ENCODE measurements around the gene MRPS22.

Gene MRPS22

DNA sequence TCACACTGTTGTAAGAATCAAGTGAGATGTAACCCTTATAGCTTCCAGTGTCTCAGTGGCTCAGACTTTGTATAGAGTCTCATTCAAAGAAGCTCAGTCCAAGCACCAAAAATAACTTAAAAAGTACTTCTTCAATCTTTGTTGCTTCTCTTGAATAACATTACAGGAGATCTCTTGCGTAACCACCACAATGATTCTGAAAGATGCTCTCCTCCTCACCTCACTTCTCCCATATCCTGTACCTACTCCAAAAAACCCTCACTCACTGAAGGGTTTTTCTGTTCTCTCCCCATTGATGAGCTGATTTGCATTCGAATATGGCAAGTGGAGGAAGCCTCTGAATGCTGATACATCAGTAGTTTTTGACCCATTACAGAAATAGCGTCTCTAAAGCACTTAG, 39.4 kb upstream of the MRPS22 start:
- Histone ChIP-seq H3K9ac (ENCODE audit: low read length) (no peak overlapping the region), H3K4me1 (ENCODE audit: control insufficient read depth, insufficient read depth, low read length) (no peaks in the 10 kb centered on the region), H3K27me3 (ENCODE audit: control insufficient read depth, insufficient read depth, low read length) (no peaks in the 10 kb centered on the region), H3K4me3 (ENCODE audit: low read length) (no peak overlapping the region), H3K36me3 (ENCODE audit: control insufficient read depth, insufficient read depth, low read length) (no peaks in the 10 kb centered on the region), H3K27ac (ENCODE audit: low read depth, low read length) (no peak overlapping the region)

DNA sequence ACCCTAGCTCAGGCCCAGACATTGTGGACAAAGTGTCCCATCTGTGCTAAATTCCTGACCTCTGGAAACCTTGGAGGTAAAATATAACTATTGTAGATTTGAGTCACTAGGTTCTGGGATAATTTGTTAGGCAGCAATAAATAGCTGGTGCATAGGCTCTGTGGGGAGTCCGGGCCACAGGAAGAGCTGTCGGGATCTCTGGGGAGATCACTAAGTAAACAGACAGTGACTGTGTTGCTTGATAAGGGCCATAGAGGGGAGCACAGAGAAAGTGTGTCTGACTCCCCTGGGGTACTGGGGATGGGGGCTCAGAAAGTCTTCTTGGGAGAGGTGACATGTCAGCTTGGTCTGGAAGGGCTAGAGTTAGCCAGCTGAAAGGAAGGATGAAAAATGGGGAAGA, 37.7 kb upstream of the MRPS22 start:
- H3K27me3 ChIP-seq (ENCODE audit: control insufficient read depth, insufficient read depth, low read length), result no peaks in the 10 kb centered on the region
- no peak overlapping the region for H3K9ac ChIP-seq (ENCODE audit: low read length)
- no peaks in the 10 kb centered on the region for H3K36me3 ChIP-seq (ENCODE audit: control insufficient read depth, insufficient read depth, low read length)
- no peaks in the 10 kb centered on the region for H3K4me1 ChIP-seq (ENCODE audit: control insufficient read depth, insufficient read depth, low read length)
- no peak overlapping the region for H3K4me3 ChIP-seq (ENCODE audit: low read length)
- no peak overlapping the region for H3K27ac ChIP-seq (ENCODE audit: low read depth, low read length)

DNA sequence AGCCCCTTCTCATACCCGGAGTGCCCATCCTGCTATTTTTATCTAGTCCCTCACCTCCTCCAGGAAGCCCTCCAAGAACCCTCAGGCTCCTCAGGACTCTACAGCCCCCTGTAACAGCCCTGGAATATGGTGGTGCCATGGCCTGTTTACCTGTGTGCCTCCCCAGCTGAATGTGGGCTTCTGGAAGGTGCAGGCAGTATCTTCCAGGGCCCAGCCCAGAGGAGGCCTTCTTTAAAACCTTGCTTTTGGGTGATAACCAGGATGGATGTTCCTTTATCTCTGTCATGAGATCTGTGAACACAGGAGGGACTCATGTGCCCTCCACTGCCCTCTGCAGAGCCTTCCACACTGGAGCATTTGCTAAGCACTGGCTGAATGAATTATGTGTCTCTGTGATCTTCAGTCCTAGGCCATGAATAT, 36.7 kb upstream of the MRPS22 start:
- Histone ChIP-seq H3K4me1 (ENCODE audit: control insufficient read depth, insufficient read depth, low read length) (no peaks in the 10 kb centered on the region), H3K36me3 (ENCODE audit: control insufficient read depth, insufficient read depth, low read length) (no peaks in the 10 kb centered on the region), H3K27ac (ENCODE audit: low read depth, low read length) (no peak overlapping the region), H3K4me3 (ENCODE audit: low read length) (no peak overlapping the region), H3K27me3 (ENCODE audit: control insufficient read depth, insufficient read depth, low read length) (no peaks in the 10 kb centered on the region), H3K9ac (ENCODE audit: low read length) (no peak overlapping the region)

DNA sequence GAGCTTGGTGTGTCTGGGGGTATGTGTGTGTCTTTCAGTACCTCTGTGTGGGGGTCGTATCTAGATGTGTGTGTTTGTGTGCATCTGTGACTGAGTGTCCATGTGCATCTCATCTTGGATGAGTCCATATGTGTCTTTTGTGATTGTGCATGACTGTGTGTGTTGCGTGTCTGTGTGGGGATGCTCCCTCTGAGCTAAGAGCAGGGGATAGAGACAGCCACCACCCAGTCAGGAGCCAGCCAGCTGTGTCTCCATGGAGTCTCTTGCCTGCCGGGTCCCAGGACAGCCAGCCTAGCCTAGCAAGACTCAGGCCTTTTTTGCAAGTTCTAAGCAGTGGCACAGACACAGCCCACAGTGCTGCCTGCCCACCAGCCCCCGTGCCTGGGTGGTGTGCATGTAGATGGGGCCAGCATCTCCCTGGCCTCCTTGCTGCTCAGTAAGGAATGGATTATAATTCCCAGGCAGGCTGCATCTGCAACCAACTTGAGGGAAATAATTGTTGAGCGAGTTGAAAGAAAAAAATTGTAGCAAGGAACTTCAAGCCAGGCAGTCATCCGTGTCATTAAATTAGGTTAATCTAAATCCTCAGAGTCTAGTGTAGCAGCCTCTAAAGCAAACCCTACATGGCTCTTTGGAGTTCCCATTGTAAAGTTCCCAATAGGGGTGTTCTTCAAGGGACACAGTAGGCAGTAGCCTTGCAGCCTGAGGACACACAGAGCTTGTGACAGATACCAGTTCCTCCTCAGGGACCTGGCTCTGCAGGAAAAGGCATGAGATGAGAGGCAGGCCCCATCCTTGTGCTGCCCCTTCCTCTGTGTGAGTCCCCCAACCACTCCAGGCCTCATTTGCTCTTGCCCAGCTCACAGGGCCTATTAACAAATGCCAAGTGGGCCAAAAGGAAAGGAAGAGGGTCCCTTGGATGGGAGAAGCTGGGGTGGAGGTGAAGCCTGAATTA, 35.9 kb upstream of the MRPS22 start:
- no peaks in the 10 kb centered on the region for H3K4me1 ChIP-seq (ENCODE audit: control insufficient read depth, insufficient read depth, low read length)
- H3K9ac ChIP-seq (ENCODE audit: low read length), result no peak overlapping the region
- no peak overlapping the region for H3K4me3 ChIP-seq (ENCODE audit: low read length)
- H3K27ac ChIP-seq (ENCODE audit: low read depth, low read length), result no peak overlapping the region
- H3K27me3 ChIP-seq (ENCODE audit: control insufficient read depth, insufficient read depth, low read length), result no peaks in the 10 kb centered on the region
- no peaks in the 10 kb centered on the region for H3K36me3 ChIP-seq (ENCODE audit: control insufficient read depth, insufficient read depth, low read length)

DNA sequence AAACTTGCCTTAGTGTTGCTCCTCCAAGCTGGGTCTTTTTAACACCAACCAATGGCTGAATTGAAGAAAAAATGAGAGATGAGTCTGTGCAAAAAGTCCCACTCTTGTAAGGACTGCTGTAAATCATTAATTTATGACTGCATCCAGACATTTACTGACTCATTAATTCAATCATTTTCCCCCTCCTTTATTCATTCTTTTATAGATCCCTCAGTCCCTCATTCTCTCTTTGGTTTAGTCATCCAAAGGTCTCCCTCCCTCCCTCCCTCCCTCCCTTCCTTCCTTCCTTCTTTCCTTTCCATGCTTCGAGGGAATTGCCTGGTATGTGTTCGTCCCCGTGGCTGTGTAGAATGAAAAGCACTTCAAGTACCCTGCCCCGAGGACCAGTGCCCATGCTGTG, 35.3 kb upstream of the MRPS22 start:
- no peak overlapping the region for H3K9ac ChIP-seq (ENCODE audit: low read length)
- no peaks in the 10 kb centered on the region for H3K27me3 ChIP-seq (ENCODE audit: control insufficient read depth, insufficient read depth, low read length)
- H3K4me3 ChIP-seq (ENCODE audit: low read length), result no peak overlapping the region
- no peak overlapping the region for H3K27ac ChIP-seq (ENCODE audit: low read depth, low read length)
- H3K4me1 ChIP-seq (ENCODE audit: control insufficient read depth, insufficient read depth, low read length), result no peaks in the 10 kb centered on the region
- no peaks in the 10 kb centered on the region for H3K36me3 ChIP-seq (ENCODE audit: control insufficient read depth, insufficient read depth, low read length)

DNA sequence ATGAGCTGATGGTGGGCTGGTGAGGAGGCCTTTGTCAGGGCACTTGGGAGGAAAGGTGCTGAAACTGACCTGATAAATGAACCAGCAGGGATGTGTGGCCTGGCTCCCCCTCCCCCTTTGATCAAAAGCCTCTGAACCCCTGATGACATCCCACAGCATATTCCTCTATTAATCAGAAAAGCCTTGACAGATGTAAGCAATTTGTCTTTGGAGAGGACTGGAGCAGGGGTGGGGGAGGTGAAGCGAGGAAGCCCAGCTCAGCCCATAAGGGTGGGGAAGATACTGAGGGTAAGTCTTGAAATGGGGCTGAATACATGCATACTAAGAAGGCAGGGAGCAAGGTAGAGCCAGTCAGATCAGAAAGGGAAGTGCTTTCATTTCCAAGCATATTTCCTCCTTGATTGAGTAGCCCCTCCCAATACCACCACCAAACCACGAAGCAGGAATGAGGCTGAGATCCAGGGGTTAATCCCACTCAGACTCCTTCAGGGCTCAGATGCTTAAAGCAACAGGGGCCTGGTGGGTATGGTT, 34.7 kb upstream of the MRPS22 start:
- H3K4me1 ChIP-seq (ENCODE audit: control insufficient read depth, insufficient read depth, low read length), result no peaks in the 10 kb centered on the region
- H3K9ac ChIP-seq (ENCODE audit: low read length), result no peak overlapping the region
- H3K27me3 ChIP-seq (ENCODE audit: control insufficient read depth, insufficient read depth, low read length), result no peaks in the 10 kb centered on the region
- no peak overlapping the region for H3K27ac ChIP-seq (ENCODE audit: low read depth, low read length)
- no peak overlapping the region for H3K4me3 ChIP-seq (ENCODE audit: low read length)
- H3K36me3 ChIP-seq (ENCODE audit: control insufficient read depth, insufficient read depth, low read length), result no peaks in the 10 kb centered on the region

DNA sequence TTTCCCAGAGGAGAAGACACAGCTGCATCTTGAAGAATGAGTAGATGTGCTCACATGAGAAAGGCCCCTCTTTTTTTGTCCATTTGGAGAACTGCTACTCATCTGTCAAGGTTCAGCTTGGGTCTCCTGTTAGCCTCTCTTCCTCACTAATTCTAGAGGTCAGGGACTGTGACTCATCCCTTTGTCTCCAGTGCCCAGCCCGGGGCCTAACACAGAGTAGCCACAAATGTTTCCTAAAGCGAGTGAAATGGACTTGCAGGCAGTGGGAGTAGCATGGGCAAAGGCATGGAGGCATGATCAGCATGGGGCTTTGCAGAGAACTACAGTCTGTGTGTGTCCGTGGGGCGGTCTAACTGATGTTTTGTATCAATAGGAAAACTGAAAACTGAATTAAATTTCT, 33.9 kb upstream of the MRPS22 start:
- H3K4me1 ChIP-seq (ENCODE audit: control insufficient read depth, insufficient read depth, low read length), result no peaks in the 10 kb centered on the region
- H3K36me3 ChIP-seq (ENCODE audit: control insufficient read depth, insufficient read depth, low read length), result no peaks in the 10 kb centered on the region
- no peak overlapping the region for H3K4me3 ChIP-seq (ENCODE audit: low read length)
- H3K27me3 ChIP-seq (ENCODE audit: control insufficient read depth, insufficient read depth, low read length), result no peaks in the 10 kb centered on the region
- H3K9ac ChIP-seq (ENCODE audit: low read length), result no peak overlapping the region
- H3K27ac ChIP-seq (ENCODE audit: low read depth, low read length), result no peak overlapping the region

DNA sequence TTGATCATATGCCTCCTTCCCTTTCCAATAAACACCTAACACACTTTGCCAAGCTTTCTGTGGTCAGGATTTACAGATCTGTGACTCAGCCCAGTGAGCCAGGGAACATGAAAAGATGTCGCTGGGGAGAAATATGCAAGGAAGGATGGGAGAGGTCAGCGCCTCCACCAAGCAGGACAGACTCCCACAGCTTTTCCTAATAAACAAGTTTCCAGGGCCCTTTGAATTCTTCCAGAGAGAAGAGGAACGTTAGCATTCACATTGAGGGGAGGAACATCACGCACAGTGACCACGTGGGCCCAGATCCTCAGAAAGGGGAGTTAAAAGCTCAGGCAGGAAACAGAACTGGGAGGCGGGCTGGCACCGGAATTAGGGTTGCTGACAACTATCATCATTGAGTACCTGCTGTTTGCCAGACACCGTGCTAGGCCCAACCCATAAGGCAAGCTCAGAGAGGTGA, 33.3 kb upstream of the MRPS22 start:
- H3K36me3 ChIP-seq (ENCODE audit: control insufficient read depth, insufficient read depth, low read length), result no peaks in the 10 kb centered on the region
- H3K27ac ChIP-seq (ENCODE audit: low read depth, low read length), result no peak overlapping the region
- H3K4me1 ChIP-seq (ENCODE audit: control insufficient read depth, insufficient read depth, low read length), result no peaks in the 10 kb centered on the region
- H3K9ac ChIP-seq (ENCODE audit: low read length), result no peak overlapping the region
- H3K27me3 ChIP-seq (ENCODE audit: control insufficient read depth, insufficient read depth, low read length), result no peaks in the 10 kb centered on the region
- H3K4me3 ChIP-seq (ENCODE audit: low read length), result no peak overlapping the region

DNA sequence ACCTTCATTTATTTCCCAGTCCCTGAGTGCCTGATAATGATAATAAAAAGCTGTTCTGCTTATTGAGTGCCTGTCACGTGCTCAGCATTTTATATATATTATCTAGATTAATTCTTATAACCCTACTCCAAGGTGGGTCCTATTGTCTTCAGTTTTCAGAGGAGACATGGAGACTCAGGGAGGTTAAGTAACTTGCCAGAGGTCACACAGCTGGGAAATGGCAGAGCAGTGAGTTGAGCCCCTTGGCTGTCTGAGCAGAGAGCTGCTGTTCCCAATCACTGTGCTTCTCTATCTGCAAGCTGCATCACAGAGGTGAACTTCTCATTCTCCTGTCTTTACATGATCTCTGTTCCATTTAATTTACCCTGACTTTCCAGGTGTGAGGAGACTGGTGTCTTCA, 32.3 kb upstream of the MRPS22 start:
- H3K4me1 ChIP-seq (ENCODE audit: control insufficient read depth, insufficient read depth, low read length), result no peaks in the 10 kb centered on the region
- H3K9ac ChIP-seq (ENCODE audit: low read length), result no peak overlapping the region
- no peak overlapping the region for H3K4me3 ChIP-seq (ENCODE audit: low read length)
- H3K36me3 ChIP-seq (ENCODE audit: control insufficient read depth, insufficient read depth, low read length), result no peaks in the 10 kb centered on the region
- H3K27me3 ChIP-seq (ENCODE audit: control insufficient read depth, insufficient read depth, low read length), result no peaks in the 10 kb centered on the region
- H3K27ac ChIP-seq (ENCODE audit: low read depth, low read length), result no peak overlapping the region

DNA sequence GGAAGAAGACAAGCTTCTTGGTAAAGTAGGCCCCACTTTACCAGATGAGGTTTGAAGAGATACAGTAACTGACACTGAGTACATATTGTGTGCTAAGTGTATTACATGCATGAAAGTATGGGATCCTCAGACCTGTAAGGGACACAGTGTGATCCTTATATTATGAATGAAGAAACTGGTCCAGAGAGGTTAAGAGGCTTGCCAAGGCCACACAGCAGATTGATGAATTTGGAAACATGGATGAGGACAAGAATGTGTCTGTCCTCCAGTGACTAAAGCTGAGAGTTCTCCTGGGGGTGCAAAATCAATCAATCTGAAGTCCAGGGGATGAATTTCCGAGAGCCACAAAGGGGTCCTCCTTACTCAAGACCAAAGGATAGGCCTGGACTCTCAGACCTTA, 31.4 kb upstream of the MRPS22 start:
- Histone ChIP-seq H3K36me3 (ENCODE audit: control insufficient read depth, insufficient read depth, low read length) (no peaks in the 10 kb centered on the region), H3K9ac (ENCODE audit: low read length) (no peak overlapping the region), H3K27ac (ENCODE audit: low read depth, low read length) (no peak overlapping the region), H3K4me1 (ENCODE audit: control insufficient read depth, insufficient read depth, low read length) (no peaks in the 10 kb centered on the region), H3K27me3 (ENCODE audit: control insufficient read depth, insufficient read depth, low read length) (no peaks in the 10 kb centered on the region), H3K4me3 (ENCODE audit: low read length) (no peak overlapping the region)

DNA sequence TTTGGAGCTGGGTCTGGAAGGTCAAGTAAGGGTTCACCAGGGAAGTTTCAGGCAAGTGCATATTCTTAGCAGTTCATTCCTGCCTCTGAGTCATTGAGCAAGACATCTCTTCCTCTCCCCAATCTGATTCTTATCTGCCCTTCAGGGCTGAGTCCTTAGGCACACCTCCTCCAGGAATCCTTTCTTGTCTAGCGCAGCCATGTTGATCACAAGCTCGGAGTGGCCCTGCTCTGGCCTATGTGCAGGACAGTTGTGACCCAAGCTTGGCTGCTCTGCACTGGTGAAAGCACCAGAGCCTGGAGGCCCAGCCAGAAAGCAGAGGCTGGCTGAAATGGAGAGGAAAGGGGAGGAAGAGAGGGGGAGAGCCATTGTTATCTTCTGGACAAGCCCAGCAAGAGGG, 30.9 kb upstream of the MRPS22 start:
- no peaks in the 10 kb centered on the region for H3K36me3 ChIP-seq (ENCODE audit: control insufficient read depth, insufficient read depth, low read length)
- H3K9ac ChIP-seq (ENCODE audit: low read length), result no peak overlapping the region
- H3K4me3 ChIP-seq (ENCODE audit: low read length), result no peak overlapping the region
- H3K27me3 ChIP-seq (ENCODE audit: control insufficient read depth, insufficient read depth, low read length), result no peaks in the 10 kb centered on the region
- H3K4me1 ChIP-seq (ENCODE audit: control insufficient read depth, insufficient read depth, low read length), result no peaks in the 10 kb centered on the region
- no peak overlapping the region for H3K27ac ChIP-seq (ENCODE audit: low read depth, low read length)

DNA sequence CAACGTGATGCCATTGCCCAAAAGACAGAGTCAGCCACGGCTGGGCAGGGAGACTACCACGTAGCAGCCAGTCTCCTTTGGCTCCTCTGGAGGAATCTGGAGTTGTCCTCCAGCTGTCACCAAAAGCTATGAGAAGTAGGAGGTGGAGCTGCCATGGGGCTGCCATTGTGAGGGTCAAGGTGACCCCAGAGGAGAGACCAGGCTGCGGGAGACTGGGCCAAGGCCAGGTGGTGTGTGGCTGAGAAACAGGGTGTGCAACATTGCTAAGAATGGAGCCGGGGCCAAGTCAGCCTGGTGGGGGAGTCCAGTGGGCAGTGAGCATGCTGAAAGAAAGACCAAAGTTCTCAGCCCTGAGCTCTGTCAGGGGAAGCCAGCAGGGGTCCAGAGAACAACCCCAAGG, 29.9 kb upstream of the MRPS22 start:
- no peaks in the 10 kb centered on the region for H3K4me1 ChIP-seq (ENCODE audit: control insufficient read depth, insufficient read depth, low read length)
- H3K27me3 ChIP-seq (ENCODE audit: control insufficient read depth, insufficient read depth, low read length), result no peaks in the 10 kb centered on the region
- H3K4me3 ChIP-seq (ENCODE audit: low read length), result no peak overlapping the region
- H3K27ac ChIP-seq (ENCODE audit: low read depth, low read length), result no peak overlapping the region
- H3K36me3 ChIP-seq (ENCODE audit: control insufficient read depth, insufficient read depth, low read length), result no peaks in the 10 kb centered on the region
- H3K9ac ChIP-seq (ENCODE audit: low read length), result no peak overlapping the region

DNA sequence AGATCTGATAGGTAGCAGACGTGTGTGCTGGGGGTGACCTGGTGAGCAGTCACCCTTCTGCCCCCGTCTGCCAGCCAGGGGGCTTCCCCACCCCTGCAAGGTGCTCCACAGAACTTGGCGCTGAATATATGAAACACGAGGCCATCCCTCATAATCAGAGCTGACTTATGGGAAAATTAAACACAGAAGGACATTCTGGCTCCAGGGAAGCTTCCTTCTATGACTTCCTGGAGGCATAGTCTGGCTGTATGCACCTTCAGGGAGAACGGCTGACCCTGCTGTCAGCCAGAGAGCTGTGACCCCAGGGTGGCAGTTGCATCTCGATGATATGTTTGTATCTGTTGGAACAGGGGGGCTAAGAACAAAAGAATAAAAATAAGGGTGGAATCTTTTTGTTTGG, 26.6 kb upstream of the MRPS22 start:
- Histone ChIP-seq H3K4me1 (ENCODE audit: control insufficient read depth, insufficient read depth, low read length) (no peaks in the 10 kb centered on the region), H3K4me3 (ENCODE audit: low read length) (no peak overlapping the region), H3K27me3 (ENCODE audit: control insufficient read depth, insufficient read depth, low read length) (no peaks in the 10 kb centered on the region), H3K36me3 (ENCODE audit: control insufficient read depth, insufficient read depth, low read length) (no peaks in the 10 kb centered on the region), H3K9ac (ENCODE audit: low read length) (no peak overlapping the region), H3K27ac (ENCODE audit: low read depth, low read length) (no peak overlapping the region)
